ENCODE results near the gene CGRRF1.
A peak's percentile ranks its signal among the peaks of the same experiment; 100 is the strongest.

CGRRF1 gene

GRCh38 chr14:54488646-54489317, 20.9 kb upstream of the CGRRF1 start, which contains the start of gene GMFB:
TSS of gene GMFB (minus strand) at chr14:54488980. CDS start at chr14:54488927, 53 bp downstream.
- peak within 1 kb of the TSS; percentile 94 for H3K4me3 ChIP-seq (ENCODE audit: control insufficient read depth, low read depth, low read length)
- peak; percentile 88 for DNase-seq (ENCODE audit: low read depth)
- TF ChIP-seq, protein P1, sequence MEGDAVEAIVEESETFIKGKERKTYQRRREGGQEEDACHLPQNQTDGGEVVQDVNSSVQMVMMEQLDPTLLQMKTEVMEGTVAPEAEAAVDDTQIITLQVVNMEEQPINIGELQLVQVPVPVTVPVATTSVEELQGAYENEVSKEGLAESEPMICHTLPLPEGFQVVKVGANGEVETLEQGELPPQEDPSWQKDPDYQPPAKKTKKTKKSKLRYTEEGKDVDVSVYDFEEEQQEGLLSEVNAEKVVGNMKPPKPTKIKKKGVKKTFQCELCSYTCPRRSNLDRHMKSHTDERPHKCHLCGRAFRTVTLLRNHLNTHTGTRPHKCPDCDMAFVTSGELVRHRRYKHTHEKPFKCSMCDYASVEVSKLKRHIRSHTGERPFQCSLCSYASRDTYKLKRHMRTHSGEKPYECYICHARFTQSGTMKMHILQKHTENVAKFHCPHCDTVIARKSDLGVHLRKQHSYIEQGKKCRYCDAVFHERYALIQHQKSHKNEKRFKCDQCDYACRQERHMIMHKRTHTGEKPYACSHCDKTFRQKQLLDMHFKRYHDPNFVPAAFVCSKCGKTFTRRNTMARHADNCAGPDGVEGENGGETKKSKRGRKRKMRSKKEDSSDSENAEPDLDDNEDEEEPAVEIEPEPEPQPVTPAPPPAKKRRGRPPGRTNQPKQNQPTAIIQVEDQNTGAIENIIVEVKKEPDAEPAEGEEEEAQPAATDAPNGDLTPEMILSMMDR (conservative IDR thresholded peaks at IDR 0.05; ENCODE audit: control insufficient read depth, insufficient read depth, low read depth, low read length): peak; percentile 53

DNA sequence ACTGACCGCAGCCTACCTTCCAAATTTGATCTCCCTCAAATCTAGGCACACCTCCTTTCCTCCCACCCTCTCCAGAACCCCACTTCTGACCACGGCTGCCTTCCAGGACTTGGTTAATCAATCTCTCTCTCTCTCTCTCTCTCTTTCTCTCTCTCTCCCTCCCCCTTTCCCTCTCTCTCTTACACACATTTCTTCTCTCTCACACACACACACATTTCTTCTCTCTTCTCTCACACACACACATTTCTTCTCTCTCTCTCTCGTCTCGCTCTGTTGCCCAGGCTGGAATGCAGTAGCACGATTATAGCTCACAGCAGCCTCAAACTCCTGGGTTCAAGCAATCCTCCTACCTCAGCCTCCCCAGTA, 20.4 kb upstream of the CGRRF1 start:
- DNase-seq (ENCODE audit: low read depth): no peak
- TF ChIP-seq, protein P1 (conservative IDR thresholded peaks at IDR 0.05; ENCODE audit: control insufficient read depth, insufficient read depth, low read depth, low read length): no peak
- peak overlapping the region; percentile 94 for H3K4me3 ChIP-seq (ENCODE audit: control insufficient read depth, low read depth, low read length)

DNA sequence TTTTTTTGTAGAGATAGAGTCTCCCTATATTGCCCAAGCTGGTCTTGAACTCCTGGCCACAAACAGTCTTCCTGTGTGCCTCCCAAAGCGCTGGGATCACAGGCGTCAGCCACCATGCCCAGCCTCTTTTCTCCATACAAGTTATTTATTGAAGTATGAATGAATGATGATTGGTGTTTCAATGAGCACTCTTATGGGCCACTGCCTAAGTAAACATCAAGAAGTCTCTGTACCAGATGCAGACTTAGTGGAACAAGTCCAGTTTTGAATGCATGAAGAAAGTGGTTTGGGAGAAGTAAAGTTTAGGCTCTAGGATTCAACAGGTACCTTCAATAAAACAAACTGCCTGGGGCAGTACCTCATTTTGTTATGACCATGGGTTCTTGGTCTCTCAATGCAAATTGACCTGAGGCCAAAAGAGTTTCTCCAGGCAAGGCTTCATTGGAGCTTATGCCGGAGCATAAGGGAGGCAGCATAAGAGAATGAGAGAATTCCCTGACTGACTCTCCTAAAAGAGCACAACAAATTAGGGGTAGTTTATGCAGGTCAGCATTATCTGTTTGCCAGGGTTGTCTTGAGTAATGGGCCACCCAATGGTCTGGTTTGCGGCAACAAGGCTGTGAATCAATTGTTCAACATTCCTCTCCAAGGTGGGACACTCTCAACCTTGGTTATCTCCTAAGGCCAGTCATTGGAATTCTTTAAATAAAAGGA, 19.8 kb upstream of the CGRRF1 start:
- DNase-seq (ENCODE audit: low read depth): peak; percentile 43
- TF ChIP-seq, protein P1 (conservative IDR thresholded peaks at IDR 0.05; ENCODE audit: control insufficient read depth, insufficient read depth, low read depth, low read length): no peak
- peak overlapping the region; percentile 94 for H3K4me3 ChIP-seq (ENCODE audit: control insufficient read depth, low read depth, low read length)

- TF ChIP-seq, protein P1 (conservative IDR thresholded peaks at IDR 0.05; ENCODE audit: control insufficient read depth, insufficient read depth, low read depth, low read length): no peak
- H3K4me3 ChIP-seq (ENCODE audit: control insufficient read depth, low read depth, low read length): no peak overlapping the region
- DNase-seq (ENCODE audit: low read depth): no peak
Measured at GRCh38 chr14:54490445-54491175, 19.1 kb upstream of the CGRRF1 start.

DNA sequence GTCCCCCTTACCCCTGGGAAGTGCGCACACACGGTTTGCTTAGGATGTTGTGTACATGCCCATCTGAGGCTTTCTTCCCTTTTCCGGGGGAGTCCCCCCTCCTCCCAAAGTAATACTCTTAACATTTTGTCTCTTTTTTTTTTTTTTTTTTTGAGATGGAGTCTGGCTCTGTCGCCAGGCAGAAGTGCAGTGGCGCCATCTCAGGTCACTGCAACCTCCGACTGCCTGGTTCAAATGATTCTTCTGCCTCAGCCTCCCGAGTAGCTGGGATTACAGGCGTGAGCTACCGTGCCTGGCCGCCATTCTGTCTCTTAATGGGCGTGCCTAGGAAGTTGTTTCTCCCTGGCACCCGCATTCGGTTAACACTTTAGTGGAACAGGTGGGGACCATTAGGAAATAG, 16.4 kb upstream of the CGRRF1 start:
- TF ChIP-seq, protein P1 (conservative IDR thresholded peaks at IDR 0.05; ENCODE audit: control insufficient read depth, insufficient read depth, low read depth, low read length): no peak
- DNase-seq (ENCODE audit: low read depth): no peak
- no peak overlapping the region for H3K4me3 ChIP-seq (ENCODE audit: control insufficient read depth, low read depth, low read length)

GRCh38 chr14:54497224-54497623, 12.5 kb upstream of the CGRRF1 start:
- no peak overlapping the region for H3K4me3 ChIP-seq (ENCODE audit: control insufficient read depth, low read depth, low read length)
- TF ChIP-seq, protein P1 (conservative IDR thresholded peaks at IDR 0.05; ENCODE audit: control insufficient read depth, insufficient read depth, low read depth, low read length): no peak
- no peak for DNase-seq (ENCODE audit: low read depth)
